ENCODE measurements around the gene NAALADL2. TPM values are rescaled to one million over a fixed set of nuclear protein-coding genes. Genes with fewer than 3 reads are reported as not detected.

The NAALADL2 gene
- total RNA-seq, 1 donor = 1.3 TPM

DNA sequence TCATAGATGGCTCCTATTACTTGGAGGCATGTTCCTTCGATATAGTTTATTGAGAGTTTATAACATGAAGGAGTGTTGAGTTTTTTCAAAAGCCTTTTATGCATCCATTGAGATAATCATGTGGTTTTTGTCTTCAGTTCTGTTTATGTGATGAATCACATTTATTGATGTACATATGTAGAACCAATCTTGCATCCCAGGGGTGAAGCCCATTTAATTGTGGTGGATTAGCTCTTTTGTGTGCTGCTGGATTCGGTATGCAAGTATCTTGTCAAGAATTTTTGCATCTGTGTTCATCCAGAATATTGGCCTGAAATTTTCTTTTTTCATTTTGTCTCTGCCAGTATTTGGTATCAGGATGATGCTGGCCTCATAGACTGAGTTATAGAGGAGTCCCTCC, 81.0 kb downstream of the NAALADL2 start:
- Histone ChIP-seq H3K4me1 (ENCODE audit: insufficient read depth, low read length) (no peaks in the 10 kb centered on the region), H3K4me3 (ENCODE audit: low read length) (no peak overlapping the region)

DNA sequence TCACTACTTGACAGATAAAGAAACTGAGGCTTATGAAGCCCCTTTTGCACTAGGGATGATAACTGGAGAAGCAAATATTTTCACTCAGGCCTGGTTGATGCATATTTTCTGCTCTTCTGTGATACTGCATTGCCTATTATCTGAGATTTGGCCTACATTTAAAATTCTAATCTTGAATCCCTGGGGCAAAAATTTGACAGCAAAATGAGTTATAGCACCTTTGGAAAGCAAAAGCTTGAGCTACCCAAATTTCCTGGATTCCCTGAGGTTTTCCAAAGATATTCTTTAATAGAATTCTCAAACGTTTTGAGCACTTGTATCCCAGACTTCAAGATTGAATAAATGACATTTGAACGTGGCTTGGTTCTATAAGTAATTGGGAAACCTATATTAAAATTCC, 86.1 kb downstream of the NAALADL2 start:
- no peaks in the 10 kb centered on the region for H3K27me3 ChIP-seq (ENCODE audit: insufficient read depth, low read length)
- H3K4me1 ChIP-seq (ENCODE audit: insufficient read depth, low read length) = no peaks in the 10 kb centered on the region
- no peaks in the 10 kb centered on the region for H3K9me3 ChIP-seq (ENCODE audit: low read depth, low read length)
- no peak overlapping the region for H3K4me3 ChIP-seq (ENCODE audit: low read length)

More for the DNA sequence above, 81.0 kb downstream of the NAALADL2 start:
- Histone ChIP-seq H3K27me3 (ENCODE audit: insufficient read depth, low read length) (no peaks in the 10 kb centered on the region), H3K9me3 (ENCODE audit: low read depth, low read length) (no peaks in the 10 kb centered on the region)

DNA sequence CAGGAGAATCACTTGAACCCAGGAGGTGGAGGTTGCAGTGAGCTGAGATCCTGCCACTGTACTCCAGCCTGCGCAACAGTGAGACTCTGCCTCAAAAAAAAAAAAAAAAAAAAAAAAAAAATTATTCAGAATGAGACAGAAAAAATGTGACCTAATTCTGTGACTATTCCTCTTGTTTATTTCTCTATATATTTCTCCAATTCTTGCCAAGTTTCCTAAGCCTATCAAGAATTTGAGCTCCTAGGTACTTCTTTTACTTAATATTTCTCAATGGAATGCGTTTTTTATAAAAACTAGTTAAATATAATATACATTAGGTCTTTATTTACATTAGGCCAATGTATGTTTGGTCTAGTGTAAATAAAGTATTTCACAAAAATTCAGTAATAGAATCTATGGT, 86.8 kb downstream of the NAALADL2 start:
- no peaks in the 10 kb centered on the region for H3K27me3 ChIP-seq (ENCODE audit: insufficient read depth, low read length)
- H3K9me3 ChIP-seq (ENCODE audit: low read depth, low read length) = no peaks in the 10 kb centered on the region
- no peak overlapping the region for H3K4me3 ChIP-seq (ENCODE audit: low read length)
- no peaks in the 10 kb centered on the region for H3K4me1 ChIP-seq (ENCODE audit: insufficient read depth, low read length)

DNA sequence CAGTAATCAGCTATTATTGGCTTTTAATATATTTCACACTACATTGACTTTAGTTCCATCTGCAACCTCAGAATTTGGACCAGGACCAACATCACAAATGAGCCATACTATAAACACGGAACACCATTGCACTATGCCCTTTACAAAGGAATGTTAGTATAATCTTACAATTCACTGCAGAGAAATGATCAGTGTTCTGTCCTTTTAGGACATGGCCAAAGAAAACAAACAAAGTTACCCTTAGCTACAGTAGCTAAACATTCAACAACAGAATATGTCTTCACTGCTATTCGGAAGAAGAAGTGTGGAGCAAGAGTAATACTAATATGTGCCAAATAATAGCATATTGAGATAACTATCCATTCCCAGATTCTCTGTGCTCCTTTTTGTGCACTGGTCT, 90.4 kb downstream of the NAALADL2 start:
- Histone ChIP-seq H3K27me3 (ENCODE audit: insufficient read depth, low read length) (no peaks in the 10 kb centered on the region), H3K4me3 (ENCODE audit: low read length) (no peak overlapping the region), H3K9me3 (ENCODE audit: low read depth, low read length) (no peaks in the 10 kb centered on the region), H3K4me1 (ENCODE audit: insufficient read depth, low read length) (no peaks in the 10 kb centered on the region)

DNA sequence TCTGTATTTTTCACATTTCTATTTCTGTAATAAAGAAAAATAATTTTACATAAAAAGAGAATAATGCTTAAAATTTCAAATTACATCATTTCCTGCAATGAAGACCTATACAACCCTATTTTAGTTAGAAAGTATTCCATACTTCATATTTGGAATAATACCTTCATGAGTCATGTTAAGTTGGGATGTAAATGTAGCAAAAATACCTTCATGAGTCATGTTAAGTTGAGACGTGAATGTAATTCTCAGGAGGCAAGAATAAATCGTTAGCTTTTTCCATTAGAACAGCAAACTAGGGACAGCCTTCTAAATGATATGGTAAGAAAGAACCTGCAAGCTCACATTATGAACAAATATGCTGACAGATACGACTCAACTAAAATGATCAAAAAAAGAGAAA, 91.9 kb downstream of the NAALADL2 start:
- no peaks in the 10 kb centered on the region for H3K9me3 ChIP-seq (ENCODE audit: low read depth, low read length)
- no peaks in the 10 kb centered on the region for H3K4me1 ChIP-seq (ENCODE audit: insufficient read depth, low read length)
- no peak overlapping the region for H3K4me3 ChIP-seq (ENCODE audit: low read length)
- H3K27me3 ChIP-seq (ENCODE audit: insufficient read depth, low read length) = no peaks in the 10 kb centered on the region

DNA sequence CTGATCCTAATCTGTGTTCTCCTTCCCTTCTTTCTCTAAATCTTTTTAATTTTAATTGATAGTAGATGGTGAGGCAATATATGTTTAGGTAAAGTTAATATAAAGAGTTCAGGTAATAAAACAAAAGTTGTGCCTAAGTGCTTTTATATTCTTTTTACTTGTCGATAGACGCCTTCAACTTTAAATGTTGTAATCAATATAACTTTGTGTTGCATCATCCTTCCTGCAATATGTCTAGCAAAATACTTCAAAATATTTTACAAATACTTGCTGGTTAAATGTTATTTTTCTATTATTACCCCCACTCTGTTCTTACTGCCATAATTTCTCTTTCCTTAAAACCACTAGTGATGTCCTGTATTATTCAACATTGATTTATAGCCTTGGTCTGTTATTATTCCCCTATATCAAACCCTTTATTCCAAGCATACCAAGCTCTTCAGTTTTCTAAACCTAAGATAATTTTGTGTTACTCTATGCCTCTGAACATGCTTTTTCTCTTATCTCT, 92.4 kb downstream of the NAALADL2 start:
- Histone ChIP-seq H3K4me1 (ENCODE audit: insufficient read depth, low read length) (no peaks in the 10 kb centered on the region), H3K27me3 (ENCODE audit: insufficient read depth, low read length) (no peaks in the 10 kb centered on the region), H3K4me3 (ENCODE audit: low read length) (no peak overlapping the region), H3K9me3 (ENCODE audit: low read depth, low read length) (no peaks in the 10 kb centered on the region)

DNA sequence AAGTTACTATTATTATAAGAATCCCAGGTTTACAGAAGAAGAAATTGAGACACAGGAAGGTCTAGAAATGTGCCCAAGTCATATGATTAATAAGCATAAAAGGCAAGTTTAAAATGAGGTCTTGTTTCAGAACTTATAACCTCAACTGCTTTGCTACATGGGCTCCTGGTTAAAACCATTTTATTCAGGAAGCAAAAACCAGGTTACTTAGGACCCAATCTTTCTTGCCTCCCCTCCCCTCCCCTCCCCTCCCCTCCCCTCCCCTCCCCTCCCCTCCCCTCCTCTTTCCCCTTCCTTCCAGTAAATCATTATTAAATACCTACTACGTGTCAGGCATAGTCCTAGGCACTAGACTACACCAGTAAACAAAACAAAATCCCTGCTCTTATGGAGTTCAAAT, 93.9 kb downstream of the NAALADL2 start:
- Histone ChIP-seq H3K4me3 (ENCODE audit: low read length) (no peak overlapping the region), H3K27me3 (ENCODE audit: insufficient read depth, low read length) (no peaks in the 10 kb centered on the region), H3K9me3 (ENCODE audit: low read depth, low read length) (no peaks in the 10 kb centered on the region), H3K4me1 (ENCODE audit: insufficient read depth, low read length) (no peaks in the 10 kb centered on the region)

DNA sequence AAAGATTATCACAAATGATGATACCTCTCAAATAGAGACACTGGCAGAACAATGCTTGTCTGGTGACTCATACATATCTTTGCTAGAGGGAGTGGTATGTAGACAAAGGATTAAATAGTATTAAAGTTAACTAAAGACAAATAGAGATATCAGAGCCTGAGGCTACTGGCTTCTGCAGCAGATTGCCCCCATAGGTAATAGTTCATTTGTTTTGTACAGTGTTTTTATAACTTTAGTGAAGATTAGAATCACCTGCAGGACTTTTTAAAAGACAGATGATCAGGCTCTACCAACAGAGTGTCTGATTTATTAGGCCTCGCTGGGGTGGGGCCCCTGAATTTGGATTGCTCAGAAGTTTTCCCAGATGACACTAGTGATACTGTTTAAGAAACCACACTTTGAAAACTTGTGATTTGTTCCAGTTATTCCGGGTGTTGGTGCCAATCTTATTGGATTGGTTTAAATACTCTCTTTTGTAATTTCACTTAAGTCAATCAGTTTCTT, 96.4 kb downstream of the NAALADL2 start:
- H3K4me3 ChIP-seq (ENCODE audit: low read length) = no peak overlapping the region
- H3K4me1 ChIP-seq (ENCODE audit: insufficient read depth, low read length) = no peaks in the 10 kb centered on the region
- no peaks in the 10 kb centered on the region for H3K27me3 ChIP-seq (ENCODE audit: insufficient read depth, low read length)
- no peaks in the 10 kb centered on the region for H3K9me3 ChIP-seq (ENCODE audit: low read depth, low read length)

DNA sequence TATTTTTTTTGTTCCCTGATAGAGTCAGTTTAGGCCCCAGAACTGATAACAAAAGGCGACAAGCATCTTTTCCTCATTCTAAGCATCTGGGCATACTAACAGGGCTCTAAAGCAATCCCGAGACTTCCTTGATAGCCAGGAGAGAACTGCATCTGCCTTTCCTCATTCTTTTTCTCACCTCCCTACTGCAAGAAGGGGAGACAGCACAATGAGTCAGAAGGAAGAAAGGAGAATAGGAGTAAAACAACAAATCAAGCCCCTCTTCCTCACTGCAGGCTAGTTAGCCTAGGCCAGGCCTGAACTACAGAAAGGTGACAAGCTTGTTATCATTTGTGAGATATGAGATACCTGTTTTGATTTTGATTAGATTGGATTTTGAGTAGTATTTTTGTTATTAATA, 97.9 kb downstream of the NAALADL2 start:
- Histone ChIP-seq H3K4me3 (ENCODE audit: low read length) (no peak overlapping the region), H3K9me3 (ENCODE audit: low read depth, low read length) (no peaks in the 10 kb centered on the region), H3K4me1 (ENCODE audit: insufficient read depth, low read length) (no peaks in the 10 kb centered on the region), H3K27me3 (ENCODE audit: insufficient read depth, low read length) (no peaks in the 10 kb centered on the region)

DNA sequence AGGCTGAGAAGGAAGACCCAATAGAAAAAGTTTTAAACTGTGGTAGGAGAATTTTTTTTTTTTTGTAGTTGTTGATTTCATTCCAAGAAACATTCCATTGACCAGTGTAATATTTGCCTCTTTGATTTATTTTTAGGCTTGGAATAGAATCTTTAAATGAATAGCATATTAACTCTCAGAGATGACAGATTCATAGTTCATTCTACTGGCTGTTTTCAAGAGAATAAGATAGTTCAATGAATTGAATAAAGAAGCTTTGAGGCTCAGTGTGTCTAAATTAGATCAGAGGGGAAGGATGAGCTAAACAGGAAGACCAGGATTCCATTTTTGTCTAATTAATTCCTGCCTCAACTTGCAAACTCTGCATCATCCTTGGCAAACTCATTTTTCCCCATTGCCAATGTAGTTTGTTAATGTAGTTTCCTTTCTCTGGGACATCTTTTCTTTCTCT, 98.4 kb downstream of the NAALADL2 start:
- no peaks in the 10 kb centered on the region for H3K4me1 ChIP-seq (ENCODE audit: insufficient read depth, low read length)
- H3K9me3 ChIP-seq (ENCODE audit: low read depth, low read length) = no peaks in the 10 kb centered on the region
- no peaks in the 10 kb centered on the region for H3K27me3 ChIP-seq (ENCODE audit: insufficient read depth, low read length)
- H3K4me3 ChIP-seq (ENCODE audit: low read length) = no peak overlapping the region

DNA sequence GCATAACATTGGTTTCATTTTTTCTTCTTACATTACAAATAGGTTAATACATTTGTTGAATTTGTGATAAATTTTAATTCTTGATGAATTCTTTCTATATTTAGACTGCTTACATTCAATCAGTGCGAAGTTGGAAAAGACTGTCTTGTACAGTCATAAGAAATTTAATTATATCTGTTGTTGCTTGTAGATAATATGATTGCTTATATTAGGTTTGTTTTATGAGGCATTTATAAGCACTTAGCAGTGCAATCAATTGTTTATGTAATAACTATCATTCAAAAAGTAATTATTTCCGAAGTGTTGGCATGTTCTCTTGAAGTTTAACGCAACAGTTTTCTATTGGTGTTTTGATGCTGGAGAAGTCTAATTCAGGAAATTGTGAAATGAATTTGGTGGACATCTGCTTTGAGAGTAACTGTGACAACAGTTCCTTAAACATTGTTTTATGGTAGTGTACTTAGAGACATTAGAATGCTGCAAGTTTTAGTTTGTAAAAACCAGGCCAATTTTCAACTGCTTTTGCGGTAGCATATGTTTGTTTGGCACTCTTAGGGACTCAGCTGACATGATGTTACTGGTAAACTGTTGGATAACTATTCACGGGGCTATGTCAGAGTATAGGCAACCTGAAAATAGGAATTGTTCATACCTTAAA, 99.7 kb downstream of the NAALADL2 start:
- H3K27me3 ChIP-seq (ENCODE audit: insufficient read depth, low read length) = no peaks in the 10 kb centered on the region
- H3K9me3 ChIP-seq (ENCODE audit: low read depth, low read length) = no peaks in the 10 kb centered on the region
- no peak overlapping the region for H3K4me3 ChIP-seq (ENCODE audit: low read length)
- H3K4me1 ChIP-seq (ENCODE audit: insufficient read depth, low read length) = no peaks in the 10 kb centered on the region

DNA sequence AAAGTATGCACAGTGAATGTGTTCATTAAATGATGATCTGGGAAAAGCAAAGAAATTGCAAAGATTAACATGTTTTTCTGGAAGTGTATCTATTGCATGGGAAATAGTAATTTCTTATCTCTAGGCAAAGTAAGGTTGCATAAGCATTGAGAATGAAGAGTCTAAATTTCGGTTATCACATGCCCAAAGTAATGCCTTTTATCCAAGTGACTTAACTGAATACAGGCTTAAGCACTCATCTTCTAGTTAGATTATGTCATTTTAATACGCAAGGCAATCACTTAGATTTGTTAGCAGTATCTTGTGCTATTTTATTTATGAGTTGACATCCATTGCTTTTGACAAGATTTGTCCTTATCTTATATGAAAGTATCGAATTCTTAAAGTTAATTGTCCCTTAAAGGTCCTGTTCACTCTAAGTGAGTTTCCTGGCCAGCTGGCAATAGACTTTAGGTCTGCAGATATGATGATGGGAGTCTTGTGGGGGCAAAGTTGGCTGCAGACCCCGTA, 100.5 kb downstream of the NAALADL2 start:
- no peaks in the 10 kb centered on the region for H3K4me1 ChIP-seq (ENCODE audit: insufficient read depth, low read length)

DNA sequence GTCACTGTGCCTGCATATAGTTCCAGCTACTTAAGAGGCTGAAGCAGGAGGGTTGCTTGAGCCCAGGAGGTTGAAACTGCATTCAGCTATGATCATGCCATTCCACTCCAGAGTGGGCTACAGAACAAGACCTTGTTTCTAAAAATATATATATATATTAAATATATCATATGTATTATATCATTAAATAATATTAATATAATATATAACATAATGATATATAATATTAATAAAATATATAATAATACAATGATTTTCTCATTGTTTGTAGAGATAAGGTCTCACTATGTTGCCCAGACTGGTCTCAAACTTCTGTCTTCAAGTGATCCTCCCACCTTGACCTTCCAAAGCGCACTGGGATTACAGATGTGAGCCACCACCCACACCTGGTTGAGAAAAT, 101.8 kb downstream of the NAALADL2 start:
- Histone ChIP-seq H3K4me3 (ENCODE audit: low read length) (no peak overlapping the region), H3K27me3 (ENCODE audit: insufficient read depth, low read length) (no peaks in the 10 kb centered on the region), H3K9me3 (ENCODE audit: low read depth, low read length) (no peaks in the 10 kb centered on the region), H3K4me1 (ENCODE audit: insufficient read depth, low read length) (no peaks in the 10 kb centered on the region)

More for the DNA sequence above, 100.5 kb downstream of the NAALADL2 start:
- no peak overlapping the region for H3K4me3 ChIP-seq (ENCODE audit: low read length)
- H3K9me3 ChIP-seq (ENCODE audit: low read depth, low read length) = no peaks in the 10 kb centered on the region
- no peaks in the 10 kb centered on the region for H3K27me3 ChIP-seq (ENCODE audit: insufficient read depth, low read length)

DNA sequence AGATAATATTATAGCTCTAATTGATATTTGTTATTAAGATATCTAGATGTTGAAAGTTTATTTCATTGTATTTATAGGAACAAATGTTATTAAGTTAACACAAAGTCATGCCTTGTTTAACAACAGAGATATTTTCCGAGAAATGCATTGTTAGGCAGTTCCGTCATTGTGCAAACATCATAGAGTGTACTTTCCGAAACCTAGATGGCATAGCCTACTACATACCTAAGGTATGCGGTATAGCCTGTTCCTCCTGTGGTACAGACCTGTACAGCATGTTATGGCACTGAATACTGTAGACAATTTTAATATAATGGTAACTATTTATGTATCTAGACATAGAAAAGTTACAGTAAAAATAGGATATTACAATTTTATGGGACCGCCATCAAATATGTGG, 114.3 kb downstream of the NAALADL2 start:
- Histone ChIP-seq H3K9me3 (ENCODE audit: low read depth, low read length) (no peaks in the 10 kb centered on the region), H3K4me1 (ENCODE audit: insufficient read depth, low read length) (no peaks in the 10 kb centered on the region), H3K4me3 (ENCODE audit: low read length) (no peak overlapping the region), H3K27me3 (ENCODE audit: insufficient read depth, low read length) (no peaks in the 10 kb centered on the region)

DNA sequence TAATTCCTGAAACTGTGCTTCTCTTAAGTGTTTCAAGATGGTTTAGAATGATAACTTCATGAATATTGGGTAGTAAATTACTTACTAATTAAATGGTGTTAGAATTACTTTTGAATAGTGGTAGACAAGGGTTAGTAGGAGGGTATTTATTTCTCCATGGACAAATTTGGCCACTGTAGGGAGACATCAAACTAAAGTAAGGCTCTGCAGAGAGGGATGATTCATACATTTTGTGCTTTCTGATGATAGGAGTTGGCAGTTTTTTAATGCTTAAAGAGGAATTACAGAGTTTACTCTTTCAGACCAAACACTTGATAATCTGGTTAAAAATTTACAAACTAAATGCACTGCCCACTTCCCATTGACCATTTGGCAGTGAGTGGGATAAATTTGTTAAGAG, 127.6 kb downstream of the NAALADL2 start:
- peaks cover 8% of the 10 kb centered on the region for H3K9me3 ChIP-seq (ENCODE audit: low read depth, low read length)
- no peaks in the 10 kb centered on the region for H3K27me3 ChIP-seq (ENCODE audit: insufficient read depth, low read length)
- no peak overlapping the region for H3K4me3 ChIP-seq (ENCODE audit: low read length)
- H3K4me1 ChIP-seq (ENCODE audit: insufficient read depth, low read length) = no peaks in the 10 kb centered on the region

DNA sequence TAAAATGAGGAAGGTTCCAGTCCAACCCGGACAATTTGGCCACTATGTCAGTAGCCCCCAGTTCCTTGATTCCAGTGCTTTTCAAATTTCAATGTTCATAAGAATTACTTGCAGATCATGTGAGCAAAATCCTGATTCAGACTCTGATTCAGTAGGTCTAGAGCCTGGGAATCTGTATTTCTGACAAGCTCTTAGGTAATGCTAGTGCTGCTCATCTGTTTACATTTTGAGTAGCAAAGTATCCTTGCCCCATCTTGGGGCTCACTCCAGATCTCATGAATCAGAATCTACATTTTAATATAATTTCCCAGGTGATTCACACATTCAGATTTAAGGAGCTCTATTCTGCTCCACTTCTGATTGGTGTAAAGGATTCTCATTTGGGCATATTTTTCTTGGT, 142.0 kb downstream of the NAALADL2 start:
- Histone ChIP-seq H3K9me3 (ENCODE audit: low read depth, low read length) (no peaks in the 10 kb centered on the region), H3K4me1 (ENCODE audit: insufficient read depth, low read length) (no peaks in the 10 kb centered on the region), H3K27me3 (ENCODE audit: insufficient read depth, low read length) (no peaks in the 10 kb centered on the region)

More for the DNA sequence above, 142.0 kb downstream of the NAALADL2 start:
- H3K4me3 ChIP-seq (ENCODE audit: low read length) = no peak overlapping the region

Measured in mononuclear cell (primary cell).